Vagina (tissue), 2 donors: ENCODE measurements around the gene MPP7. TPM values are rescaled to one million over a fixed set of nuclear protein-coding genes. Genes with fewer than 3 reads are reported as not detected.

Source experiments
- DNase-seq, 2 donors: peaks; one replicate each; pipeline ENCODE4 v3.0.0-alpha.2; 2017; ENCODE audit errors: extremely low spot score in 2 of 2
- H3K27ac ChIP-seq: fragments of 200-600 bp; sonication (generic); one replicate; pipeline ENCODE4 v1.5.1; 2019
- H3K27me3 ChIP-seq: fragments of 200-600 bp; sonication (generic); one replicate; pipeline ENCODE4 v1.5.1; 2019
- H3K36me3 ChIP-seq, 2 donors: fragments of 200-600 bp; sonication (generic); one replicate each; pipeline ENCODE4 v1.5.1; 2017 to 2019
- H3K4me1 ChIP-seq: fragments of 200-600 bp; sonication (generic); one replicate; pipeline ENCODE4 v1.5.1; 2019
- H3K4me3 ChIP-seq, 2 donors: fragments of 200-600 bp; sonication (generic); 1 replicate in 1 of 2; 2 replicates in 1 of 2; pipeline ENCODE4 v1.5.1; 2016 to 2019
- H3K9me3 ChIP-seq: fragments of 200-600 bp; sonication (generic); one replicate; pipeline ENCODE4 v1.5.1; 2019
- POLR2A ChIP-seq, 2 donors: fragments of 450-650 bp; IDR thresholded peaks; one replicate each; pipeline ENCODE4 v1.6.1; 2017; ENCODE audit warnings: antibody characterized with exemption in 2 of 2, mild to moderate bottlenecking in 2 of 2, moderate library complexity in 2 of 2
- POLR2AphosphoS5 ChIP-seq, 2 donors: sonication (generic); formaldehyde crosslinking; IDR thresholded peaks; one replicate each; pipeline ENCODE4 v1.9.0; 2017; ENCODE audit warnings: antibody characterized with exemption in 2 of 2, mild to moderate bottlenecking in 2 of 2, low read depth in 1 of 2; ENCODE audit not compliant: insufficient read depth in 1 of 2
- intact Hi-C: fragments of 100-400 bp; cut with DNase I; formaldehyde crosslinking; loops from one replicate; pipeline ENCODE4 v1.15.1; 2023
- total RNA-seq: library from RNA; depleted of rRNA; stranded (reverse); fragments of >200 nt; gene quantifications from one replicate; pipeline ENCODE4 v1.2.3, GENCODE V29; 2016
- TF ChIP-seq, protein P1 (sequence below), 3 experiments: fragments of 450-650 bp in 2 of 3; fragments of 200-600 bp in 1 of 3; sonication (generic) in 1 of 3; IDR thresholded peaks; one replicate each; pipeline ENCODE4 v1.5.1; 2017 to 2019; ENCODE audit warnings: antibody characterized with exemption in 3 of 3, mild to moderate bottlenecking in 2 of 3, moderate library complexity in 2 of 3

MPP7 gene
- total RNA-seq, 1 donor from 2014 or later, result 24.8 TPM

DNA sequence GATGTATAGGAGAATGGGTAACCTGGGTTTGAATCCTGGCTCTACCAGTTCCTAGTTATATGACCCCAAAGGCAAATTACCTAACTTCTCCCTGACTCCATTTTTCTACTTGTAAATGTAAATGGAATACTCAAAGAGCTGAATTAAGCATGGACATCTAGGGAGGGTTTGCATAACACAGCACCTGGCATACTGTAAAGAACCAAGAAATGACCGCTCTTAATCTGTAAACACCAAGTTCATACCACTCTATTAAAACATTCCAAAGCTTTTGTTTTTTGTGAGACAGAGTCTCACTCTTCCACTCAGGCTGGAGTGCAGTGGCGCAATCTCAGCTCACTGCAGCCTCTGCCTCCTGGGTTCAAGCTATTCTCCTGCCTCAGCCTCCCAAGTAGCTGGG is 19.6 kb downstream of the MPP7 start:
- Histone ChIP-seq H3K4me3 (no peak overlapping the region), H3K9me3 (no peaks in the 10 kb centered on the region), H3K27ac (no peak overlapping the region), H3K4me1 (peaks cover 7% of the 10 kb centered on the region), H3K27me3 (no peaks in the 10 kb centered on the region), H3K36me3 (no peaks in the 10 kb centered on the region)
- no peak for DNase-seq
- no peak for TF ChIP-seq POLR2A (IDR thresholded peaks at IDR 0.05)
- TF ChIP-seq POLR2AphosphoS5 (IDR thresholded peaks at IDR 0.05; ENCODE audit: insufficient read depth in 1 of 2, low read depth in 1 of 2), result no peak
- TF ChIP-seq, protein P1, sequence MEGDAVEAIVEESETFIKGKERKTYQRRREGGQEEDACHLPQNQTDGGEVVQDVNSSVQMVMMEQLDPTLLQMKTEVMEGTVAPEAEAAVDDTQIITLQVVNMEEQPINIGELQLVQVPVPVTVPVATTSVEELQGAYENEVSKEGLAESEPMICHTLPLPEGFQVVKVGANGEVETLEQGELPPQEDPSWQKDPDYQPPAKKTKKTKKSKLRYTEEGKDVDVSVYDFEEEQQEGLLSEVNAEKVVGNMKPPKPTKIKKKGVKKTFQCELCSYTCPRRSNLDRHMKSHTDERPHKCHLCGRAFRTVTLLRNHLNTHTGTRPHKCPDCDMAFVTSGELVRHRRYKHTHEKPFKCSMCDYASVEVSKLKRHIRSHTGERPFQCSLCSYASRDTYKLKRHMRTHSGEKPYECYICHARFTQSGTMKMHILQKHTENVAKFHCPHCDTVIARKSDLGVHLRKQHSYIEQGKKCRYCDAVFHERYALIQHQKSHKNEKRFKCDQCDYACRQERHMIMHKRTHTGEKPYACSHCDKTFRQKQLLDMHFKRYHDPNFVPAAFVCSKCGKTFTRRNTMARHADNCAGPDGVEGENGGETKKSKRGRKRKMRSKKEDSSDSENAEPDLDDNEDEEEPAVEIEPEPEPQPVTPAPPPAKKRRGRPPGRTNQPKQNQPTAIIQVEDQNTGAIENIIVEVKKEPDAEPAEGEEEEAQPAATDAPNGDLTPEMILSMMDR (IDR thresholded peaks at IDR 0.05), result no peak
- intact Hi-C loops, result no loop called here

DNA sequence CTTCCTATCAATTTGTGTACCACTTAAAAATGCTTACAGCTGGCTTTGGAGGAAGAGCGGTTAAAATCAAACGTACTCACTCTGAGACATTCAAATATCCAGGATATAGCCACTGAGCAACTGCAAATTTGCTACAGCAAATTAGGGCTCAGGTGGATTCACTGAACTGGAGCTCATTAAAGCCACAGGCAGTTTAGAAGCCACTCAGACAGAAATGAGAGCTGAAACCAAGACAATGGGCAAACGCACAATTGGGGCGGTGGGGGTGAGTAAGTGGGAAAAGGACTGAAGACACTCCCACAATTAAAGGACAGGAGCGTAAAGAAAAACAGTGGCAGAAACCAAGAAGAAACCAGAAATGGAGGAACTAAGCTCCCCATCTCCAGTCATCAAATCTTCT is 20.5 kb downstream of the MPP7 start:
- DNase-seq, result no peak
- no peak overlapping the region for H3K27ac ChIP-seq

DNA sequence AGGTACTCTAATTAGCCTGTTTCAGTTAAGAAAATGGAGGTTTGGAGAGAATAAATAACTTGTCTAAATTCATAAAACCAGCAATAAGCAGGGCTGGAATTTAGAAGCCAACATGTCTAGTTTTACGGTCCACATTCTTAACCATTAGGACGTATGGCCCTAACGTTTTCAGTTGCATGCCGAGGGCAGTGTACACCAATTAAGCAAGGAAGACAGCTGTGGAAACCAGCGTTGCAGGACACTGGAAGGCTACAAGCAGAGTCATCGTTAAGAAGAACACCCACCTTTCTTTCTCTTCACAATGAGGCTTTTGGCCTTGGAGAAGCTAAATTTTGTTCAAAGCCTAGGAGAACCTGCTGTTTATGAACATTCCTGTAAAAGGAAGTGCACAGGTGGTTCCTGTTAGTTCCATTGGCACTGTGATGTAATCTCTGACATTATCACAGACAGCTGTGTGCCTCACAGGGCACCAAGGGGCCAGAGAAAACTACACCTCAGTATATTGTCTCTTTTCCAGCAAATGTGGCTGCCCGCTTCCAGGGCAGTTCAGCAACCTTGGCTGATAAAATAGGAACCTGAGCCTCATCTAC is 21.0 kb downstream of the MPP7 start:
- no peaks in the 10 kb centered on the region for H3K36me3 ChIP-seq
- no peak overlapping the region for H3K4me3 ChIP-seq
- peaks cover 7% of the 10 kb centered on the region for H3K4me1 ChIP-seq
- H3K27ac ChIP-seq, result no peak overlapping the region
- intact Hi-C loops, result no loop called here
- no peaks in the 10 kb centered on the region for H3K9me3 ChIP-seq
- H3K27me3 ChIP-seq, result no peaks in the 10 kb centered on the region
- no peak for DNase-seq
- TF ChIP-seq POLR2AphosphoS5 (IDR thresholded peaks at IDR 0.05; ENCODE audit: insufficient read depth in 1 of 2, low read depth in 1 of 2) (no peak), POLR2A (IDR thresholded peaks at IDR 0.05) (no peak)
- TF ChIP-seq, protein P1 (IDR thresholded peaks at IDR 0.05), result no peak

More for the DNA sequence above, 20.5 kb downstream of the MPP7 start:
- peaks cover 7% of the 10 kb centered on the region for H3K4me1 ChIP-seq
- TF ChIP-seq POLR2AphosphoS5 (IDR thresholded peaks at IDR 0.05; ENCODE audit: insufficient read depth in 1 of 2, low read depth in 1 of 2) (no peak), POLR2A (IDR thresholded peaks at IDR 0.05) (no peak)
- TF ChIP-seq, protein P1 (IDR thresholded peaks at IDR 0.05), result no peak
- no peaks in the 10 kb centered on the region for H3K36me3 ChIP-seq
- no peak overlapping the region for H3K4me3 ChIP-seq
- intact Hi-C loops, result no loop called here
- H3K27me3 ChIP-seq, result no peaks in the 10 kb centered on the region
- no peaks in the 10 kb centered on the region for H3K9me3 ChIP-seq

DNA sequence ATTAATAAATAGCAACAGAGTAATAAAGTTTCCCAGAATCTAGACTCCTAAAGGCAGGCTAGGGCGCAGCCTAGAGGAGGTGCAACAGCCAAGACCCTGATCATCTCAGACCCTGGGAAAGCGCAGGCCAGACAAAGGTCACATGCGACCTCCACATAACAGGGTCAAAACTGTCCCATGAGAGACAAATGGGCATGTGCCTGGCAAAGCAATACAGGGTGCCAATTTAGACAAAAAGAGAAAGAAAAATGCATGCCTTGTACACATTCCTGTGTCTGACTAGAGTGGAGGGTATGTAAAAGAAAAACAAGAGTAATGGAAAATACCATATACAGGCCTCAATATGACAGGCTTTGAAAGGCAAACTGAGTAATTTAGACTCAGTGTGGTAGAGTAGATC is 22.2 kb downstream of the MPP7 start:
- Histone ChIP-seq H3K4me3 (no peak overlapping the region), H3K9me3 (no peaks in the 10 kb centered on the region), H3K27me3 (no peaks in the 10 kb centered on the region), H3K4me1 (peaks cover under 1% of the 10 kb centered on the region), H3K27ac (no peak overlapping the region), H3K36me3 (no peaks in the 10 kb centered on the region)
- intact Hi-C loops, result no loop called here
- DNase-seq, result no peak
- TF ChIP-seq, protein P1 (IDR thresholded peaks at IDR 0.05), result no peak
- TF ChIP-seq POLR2AphosphoS5 (IDR thresholded peaks at IDR 0.05; ENCODE audit: insufficient read depth in 1 of 2, low read depth in 1 of 2) (no peak), POLR2A (IDR thresholded peaks at IDR 0.05) (no peak)

DNA sequence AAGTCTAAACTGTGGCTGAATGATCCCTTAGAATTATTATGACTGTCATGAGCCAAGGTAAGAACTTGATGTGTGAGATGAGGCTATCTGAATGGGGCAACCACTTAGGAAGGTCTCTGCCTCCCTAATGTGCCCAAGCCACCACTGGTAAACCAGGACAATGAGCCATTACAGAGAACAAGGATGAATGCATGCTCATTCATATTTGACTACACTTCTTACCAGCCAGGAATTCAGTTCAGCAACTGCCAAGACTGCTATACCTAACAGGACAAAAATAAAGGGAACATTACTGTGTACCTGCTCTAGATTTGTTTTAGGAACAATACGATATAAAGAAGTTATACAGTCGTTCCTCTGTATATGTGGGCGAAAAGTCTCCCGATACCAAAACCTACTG is 23.0 kb downstream of the MPP7 start:
- H3K27ac ChIP-seq, result no peak overlapping the region
- H3K9me3 ChIP-seq, result no peaks in the 10 kb centered on the region
- H3K27me3 ChIP-seq, result no peaks in the 10 kb centered on the region
- no peaks in the 10 kb centered on the region for H3K4me1 ChIP-seq
- H3K36me3 ChIP-seq, result no peaks in the 10 kb centered on the region
- no peak for TF ChIP-seq POLR2A (IDR thresholded peaks at IDR 0.05)
- no peak for TF ChIP-seq POLR2AphosphoS5 (IDR thresholded peaks at IDR 0.05; ENCODE audit: insufficient read depth in 1 of 2, low read depth in 1 of 2)
- TF ChIP-seq, protein P1 (IDR thresholded peaks at IDR 0.05), result no peak
- intact Hi-C loops, result no loop called here
- no peak overlapping the region for H3K4me3 ChIP-seq
- DNase-seq, result no peak
